ENCODE data around the gene MTMR2.

MTMR2 gene

DNA sequence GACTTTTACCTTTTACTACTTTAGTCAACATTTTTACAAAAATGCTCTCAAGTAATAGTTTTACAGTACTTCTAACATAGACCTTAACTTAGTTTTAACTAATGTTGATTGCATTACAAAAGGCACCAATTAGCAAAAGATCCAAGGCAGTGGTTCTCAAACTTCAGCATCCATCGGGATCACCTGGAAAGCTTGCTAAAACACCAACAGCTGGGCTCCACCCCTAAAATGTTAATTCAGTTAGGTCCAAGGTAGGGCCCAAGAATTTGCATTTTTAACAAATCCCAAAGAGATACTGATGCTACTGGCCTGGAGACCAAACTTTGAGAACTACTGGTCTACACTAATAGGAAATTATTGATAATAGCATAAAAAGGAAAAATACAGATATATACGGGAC is 5.9 kb downstream of the MTMR2 start:
- DNase-seq (ENCODE audit: low read depth): no peak

DNA sequence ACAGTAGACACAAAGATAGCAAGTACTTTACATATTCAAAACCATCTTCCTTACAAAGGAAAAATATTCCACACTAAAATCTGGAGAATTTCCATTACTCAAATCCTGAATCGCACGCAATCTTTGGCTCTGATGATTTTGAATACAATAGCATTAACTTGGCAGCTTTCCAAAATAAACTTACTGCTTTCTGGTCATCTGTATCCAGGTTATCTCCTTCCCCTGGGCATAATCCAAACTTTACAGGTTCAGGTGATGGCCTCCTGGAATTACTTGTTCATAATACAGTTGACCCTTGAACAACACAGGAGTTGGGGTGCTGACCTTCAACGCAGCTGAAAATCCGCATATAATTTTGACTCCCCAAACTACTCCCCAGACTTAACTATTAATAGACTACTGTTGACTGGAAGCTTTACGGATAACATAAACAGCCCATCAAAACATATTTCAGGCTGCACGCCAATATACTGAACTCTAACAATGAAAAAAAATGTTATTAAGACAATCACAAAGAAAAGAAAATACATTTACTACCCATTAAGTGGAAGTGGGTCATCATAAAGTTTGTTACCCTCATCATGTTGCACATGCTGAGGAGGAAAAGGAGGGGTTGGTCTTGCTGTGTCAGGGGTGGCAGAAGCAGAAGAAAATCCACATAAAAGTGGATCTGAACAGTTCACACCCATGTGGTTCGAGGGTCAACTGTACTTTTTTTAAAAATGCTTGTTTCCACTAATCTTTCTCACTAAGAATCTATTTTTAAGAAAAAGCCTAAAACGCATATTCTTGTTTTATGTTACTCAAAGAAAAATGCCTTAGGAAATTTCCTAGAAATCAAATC is 6.5 kb downstream of the MTMR2 start:
- no peak for DNase-seq (ENCODE audit: low read depth)

DNA sequence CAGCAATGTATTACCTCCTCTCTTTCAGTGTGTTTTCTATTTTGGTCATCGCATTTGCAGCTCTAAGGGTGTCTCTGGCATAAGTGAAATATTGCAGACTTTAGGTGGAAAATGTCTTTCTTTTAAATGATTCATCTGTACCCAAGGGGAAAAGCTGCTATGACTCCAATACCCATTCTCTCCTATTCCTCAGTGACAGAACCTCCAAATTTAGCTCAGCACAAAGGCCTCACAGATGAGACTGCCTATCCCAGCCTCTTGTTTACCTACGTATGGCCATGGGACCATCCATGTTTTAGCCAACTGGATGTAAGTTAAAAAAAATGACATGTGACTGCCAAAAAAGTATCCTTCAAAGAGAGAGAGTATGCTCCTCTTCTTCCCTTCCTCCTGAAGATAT is 7.9 kb downstream of the MTMR2 start:
- no peak for DNase-seq (ENCODE audit: low read depth)

DNA sequence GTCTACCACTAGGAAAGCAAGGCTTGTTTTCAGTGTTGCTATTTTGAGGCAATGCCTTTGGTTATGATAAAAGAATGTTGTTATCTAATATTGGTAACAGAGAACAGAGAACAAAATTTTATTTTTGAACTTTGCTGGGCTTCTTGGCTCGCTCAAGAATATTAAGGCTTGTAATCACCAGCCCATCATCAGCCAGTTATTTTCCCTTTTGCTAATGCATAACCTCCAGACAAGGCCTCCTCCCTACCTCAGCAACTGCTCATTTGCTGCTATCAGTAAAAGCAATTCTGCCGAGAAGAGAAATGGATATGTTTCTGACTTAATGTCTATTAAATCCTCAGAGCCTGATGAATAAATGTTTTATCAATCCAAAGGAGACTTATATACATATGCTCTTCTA is 8.9 kb downstream of the MTMR2 start:
- DNase-seq (ENCODE audit: low read depth): no peak

DNA sequence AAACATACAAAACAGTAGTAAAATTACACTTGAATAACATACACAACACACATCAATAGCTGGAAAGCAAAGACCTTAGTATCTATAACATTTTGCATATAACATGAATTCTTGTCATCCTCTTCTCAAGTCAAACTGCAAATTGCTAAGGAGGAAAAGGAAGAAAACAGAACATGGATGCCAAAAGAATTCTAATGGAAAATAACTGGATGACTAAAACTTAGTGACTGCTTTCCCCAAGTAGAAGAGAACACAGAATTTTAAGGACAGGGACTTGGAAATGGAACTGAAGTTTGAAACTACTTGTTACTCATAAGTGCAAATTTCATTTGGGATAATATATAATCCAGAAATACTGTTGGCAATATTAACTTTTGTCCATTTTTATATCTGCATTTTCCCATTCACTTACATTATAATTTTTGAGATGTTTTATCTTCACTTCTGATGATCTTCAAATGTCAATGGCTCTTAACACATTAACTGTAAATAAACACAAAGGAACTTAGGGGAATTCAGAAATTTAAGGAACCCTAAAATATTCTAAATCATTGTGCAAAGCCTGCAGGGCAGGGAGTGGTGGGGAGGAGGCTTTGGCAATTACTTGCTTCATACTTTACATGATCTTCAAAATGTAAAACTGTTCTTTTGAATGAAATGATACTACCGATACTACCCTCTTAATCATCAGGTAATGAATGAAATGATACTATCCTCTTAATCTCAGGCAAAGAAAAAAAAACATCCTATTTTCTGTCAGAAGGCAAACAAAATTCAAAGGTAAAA is 9.9 kb downstream of the MTMR2 start:
- no peak for DNase-seq (ENCODE audit: low read depth)

DNA sequence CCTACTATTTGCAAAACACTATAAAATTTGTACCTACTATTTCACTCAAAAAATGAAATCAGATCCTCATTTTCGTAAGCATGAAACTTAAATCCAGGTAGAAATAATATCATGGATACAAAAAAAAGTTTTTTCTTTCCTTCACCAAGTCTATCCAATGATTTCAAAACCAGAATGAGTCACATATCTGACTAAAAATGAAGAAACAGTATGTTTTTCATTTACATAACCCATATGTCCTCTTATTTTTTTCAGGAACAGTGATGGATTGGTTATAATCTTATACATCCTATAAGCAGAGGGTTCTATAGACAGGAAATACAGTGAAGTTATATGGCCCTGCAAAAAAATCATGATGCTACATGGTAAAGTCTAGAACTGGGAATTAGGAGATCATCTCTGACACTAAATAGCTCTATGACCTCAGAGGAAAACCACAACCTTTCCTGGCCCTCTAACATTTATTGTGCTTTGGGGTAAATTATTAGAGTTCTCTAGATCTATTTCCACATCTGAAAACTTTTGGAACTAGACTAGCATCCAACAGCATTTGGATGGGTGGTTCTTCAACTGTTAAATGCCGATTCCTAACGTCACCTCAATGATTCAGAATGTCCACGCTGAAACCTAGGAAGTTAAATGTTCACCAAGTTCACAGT is 10.9 kb downstream of the MTMR2 start:
- DNase-seq (ENCODE audit: low read depth): peak; percentile 62

DNA sequence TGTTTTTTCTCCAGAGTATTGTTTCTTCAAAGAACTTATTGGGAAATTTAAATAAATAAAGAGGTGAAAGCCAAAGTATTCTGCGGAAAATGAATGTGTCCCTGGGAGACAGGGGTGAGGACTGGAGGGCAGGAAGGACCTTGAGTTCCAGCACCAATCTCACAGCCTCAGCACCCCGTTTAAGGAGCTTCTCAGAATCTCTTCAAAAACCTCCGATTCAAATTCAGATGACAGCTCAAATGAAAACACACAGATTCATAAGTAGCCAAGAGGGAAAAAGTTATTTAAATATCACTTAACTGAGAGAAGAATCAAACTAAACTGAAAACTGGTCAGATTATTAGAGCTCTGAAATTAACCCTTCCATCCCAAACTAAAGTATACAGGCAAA is 12.5 kb downstream of the MTMR2 start:
- no peak for DNase-seq (ENCODE audit: low read depth)

DNA sequence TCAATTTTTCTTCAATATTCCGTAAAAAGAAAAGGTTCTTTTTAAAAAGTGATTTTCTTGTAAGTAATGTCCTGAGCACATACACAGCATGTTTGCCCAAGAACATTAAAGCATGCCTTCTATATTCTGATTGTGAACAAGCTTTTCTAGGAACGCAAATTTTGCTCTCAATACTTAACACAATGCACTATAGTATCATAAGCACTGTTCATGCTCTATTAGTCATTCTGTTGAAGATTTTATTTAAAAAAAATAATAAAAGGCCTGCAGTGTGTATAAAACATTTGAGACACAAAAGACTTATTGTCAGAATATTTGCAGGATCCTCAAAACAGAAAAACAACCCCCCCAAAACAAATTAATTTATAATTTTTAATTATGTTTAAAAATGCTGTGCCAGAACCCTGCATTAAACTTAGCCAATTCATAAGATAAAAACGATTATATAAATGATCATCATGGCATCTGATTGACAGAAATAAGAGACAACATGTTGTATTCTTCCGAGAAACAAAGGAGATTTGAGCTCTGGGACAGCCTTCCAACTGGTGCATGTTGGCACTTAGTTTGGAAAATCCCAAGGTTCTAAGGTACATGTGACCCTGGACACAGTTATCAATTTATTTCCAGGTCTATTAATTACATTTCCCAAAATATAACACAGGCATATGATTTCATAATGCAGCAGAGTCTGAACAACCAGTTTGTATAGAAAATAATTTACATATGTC is 13.1 kb downstream of the MTMR2 start:
- no peak for DNase-seq (ENCODE audit: low read depth)

DNA sequence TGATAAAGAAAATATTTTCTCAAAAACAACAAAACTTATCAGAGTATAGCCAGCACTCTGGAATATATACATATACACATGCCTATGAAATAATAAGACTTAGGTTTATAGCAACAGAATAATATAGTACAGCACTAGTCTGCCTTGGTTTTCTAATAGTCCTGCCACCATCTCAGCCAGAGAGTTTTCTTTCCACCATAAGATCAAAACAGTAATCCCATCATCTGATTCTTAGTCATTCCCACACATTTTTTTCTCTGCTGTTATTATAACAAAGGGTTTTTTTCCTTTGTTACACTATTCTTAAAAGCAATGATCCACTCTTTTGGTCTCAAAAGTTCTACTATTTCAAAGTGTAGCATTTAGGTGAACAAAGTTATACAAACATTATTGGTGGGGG is 15.1 kb downstream of the MTMR2 start:
- peak; percentile 26 for DNase-seq (ENCODE audit: low read depth)

DNA sequence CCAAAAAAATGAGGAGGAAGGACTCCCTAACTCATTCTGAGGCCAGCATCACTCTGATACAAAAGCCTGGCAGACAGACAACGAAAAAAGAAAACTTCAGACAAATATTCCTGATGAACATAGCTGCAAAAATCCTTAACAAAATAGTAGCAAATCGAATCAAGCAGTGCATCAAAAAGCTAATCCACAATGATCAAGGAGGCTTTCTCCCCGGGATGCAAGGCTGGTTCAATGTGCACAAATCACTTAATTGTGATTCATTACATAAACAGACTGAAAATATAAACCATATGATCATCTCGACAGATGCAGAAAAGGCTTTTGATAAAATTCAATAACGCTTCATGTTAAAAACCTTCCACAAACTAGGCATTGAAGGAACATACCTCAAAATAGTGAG is 16.4 kb downstream of the MTMR2 start:
- peak; percentile 25 for DNase-seq (ENCODE audit: low read depth)

DNA sequence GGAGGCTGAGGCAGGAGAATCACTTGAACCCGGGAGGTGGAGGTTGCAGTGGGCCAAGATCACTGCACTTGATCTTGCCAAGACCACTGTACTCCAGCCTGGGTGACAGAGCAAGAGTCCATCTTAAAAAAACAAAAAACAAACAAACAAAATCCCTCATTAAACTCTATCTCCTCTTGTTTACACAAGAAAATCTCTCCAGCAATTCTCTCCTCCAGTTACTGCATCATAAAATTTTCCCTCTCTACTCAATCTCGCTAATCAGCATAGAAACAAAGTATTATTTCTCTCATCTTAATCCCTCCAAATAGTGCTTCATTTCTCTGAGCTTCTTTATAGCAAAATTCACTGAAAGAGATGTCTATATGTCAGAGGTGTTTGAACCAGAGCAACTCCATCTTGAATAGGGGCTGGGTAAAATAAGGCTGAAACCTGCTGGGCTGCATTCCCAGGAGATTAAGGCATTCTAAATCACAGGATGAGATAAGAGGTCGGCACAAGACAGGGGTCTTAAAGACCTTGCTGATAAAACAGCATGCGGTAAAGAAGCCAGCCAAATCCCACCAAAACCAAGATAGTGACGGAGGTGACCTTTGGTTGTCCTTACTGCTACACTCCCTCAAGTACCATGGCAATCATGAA is 19.8 kb downstream of the MTMR2 start:
- DNase-seq (ENCODE audit: low read depth): no peak

DNA sequence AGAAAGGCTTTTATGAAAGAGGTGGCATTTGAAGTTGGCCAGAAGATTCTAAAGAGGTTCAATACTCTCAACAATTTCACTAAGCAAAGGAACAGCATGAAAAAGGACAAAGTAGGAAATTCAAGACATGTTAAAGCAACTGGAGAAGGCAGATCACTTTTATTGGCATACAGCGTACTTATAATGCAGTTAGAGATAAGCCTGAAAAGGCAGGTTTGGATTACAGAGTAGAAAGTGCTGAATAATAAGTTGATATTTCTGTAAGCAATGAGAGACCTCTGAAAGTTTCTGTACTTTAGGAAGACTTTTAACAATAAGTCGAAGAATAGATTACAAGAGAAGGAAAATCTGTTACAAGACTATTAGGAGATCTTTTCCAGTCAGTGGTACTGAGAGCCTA is 25.1 kb downstream of the MTMR2 start:
- no peak for DNase-seq (ENCODE audit: low read depth)

DNA sequence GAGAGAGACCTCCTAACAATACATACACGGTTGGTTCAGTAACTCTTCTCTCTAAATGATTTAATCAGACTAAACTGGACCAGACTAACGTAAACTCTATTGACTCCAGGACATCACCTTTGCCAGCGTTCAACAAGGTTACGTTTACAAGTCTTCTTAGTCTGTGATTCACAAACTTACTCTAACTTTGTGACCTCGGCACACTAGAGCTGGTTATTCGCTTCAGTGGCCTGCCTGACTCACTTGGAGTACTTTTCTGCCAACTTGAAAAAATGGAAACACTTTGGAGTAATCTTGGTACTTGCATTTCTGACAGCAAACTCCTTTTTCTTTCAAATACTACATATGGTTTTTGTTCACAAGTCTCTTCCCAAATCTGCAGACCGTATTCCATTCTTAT is 26.2 kb downstream of the MTMR2 start:
- peak; percentile 36 for DNase-seq (ENCODE audit: low read depth)

DNA sequence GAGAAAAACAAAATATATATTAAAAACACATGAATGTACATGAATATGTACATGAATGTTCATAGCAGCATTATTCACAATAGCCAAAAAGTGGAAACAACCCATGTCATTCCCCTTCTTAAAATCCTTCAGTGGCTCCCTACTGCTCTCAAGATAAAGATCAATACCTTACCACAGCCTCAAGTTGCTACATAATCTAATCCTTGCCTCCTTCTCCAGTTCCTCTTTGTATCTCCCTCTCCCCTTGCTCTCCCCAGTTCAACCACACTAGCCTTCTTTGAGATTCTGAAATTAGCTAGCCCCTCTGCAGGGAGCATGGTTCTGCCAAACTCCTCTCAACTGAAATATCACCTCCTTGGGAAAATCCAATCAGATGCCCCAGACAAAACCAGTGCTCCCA is 28.1 kb downstream of the MTMR2 start:
- DNase-seq (ENCODE audit: low read depth): no peak

DNA sequence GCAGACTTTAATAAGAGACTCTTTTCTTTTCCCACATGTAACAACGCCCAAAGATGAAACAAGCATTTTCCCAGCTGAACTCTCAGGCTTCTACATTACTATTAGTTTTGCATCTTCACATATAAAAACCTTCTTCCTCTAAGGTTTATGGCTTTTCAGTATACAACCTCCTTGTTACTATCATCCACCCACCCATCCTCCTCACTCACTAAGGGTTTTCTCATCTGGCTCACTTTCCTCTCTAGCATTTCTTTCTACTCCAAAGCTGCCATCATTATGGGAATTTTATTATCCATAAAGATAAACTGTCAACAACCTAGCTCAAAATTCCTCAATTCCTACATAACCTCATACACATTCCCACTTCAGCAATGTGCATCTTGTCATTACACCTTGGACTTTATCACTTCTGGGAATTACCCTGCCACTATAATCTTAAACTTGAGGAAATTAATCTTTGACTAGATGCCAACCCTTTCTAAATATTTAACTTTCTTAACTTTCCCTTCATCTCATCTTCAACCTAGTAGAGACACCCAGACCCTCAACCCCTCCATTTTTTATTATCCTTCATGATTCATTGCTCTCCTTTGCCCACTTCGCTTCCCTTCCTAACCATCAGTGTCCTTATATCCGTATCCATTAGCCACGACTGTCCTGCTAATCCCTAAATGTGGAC is 30.9 kb downstream of the MTMR2 start:
- DNase-seq (ENCODE audit: low read depth): no peak

DNA sequence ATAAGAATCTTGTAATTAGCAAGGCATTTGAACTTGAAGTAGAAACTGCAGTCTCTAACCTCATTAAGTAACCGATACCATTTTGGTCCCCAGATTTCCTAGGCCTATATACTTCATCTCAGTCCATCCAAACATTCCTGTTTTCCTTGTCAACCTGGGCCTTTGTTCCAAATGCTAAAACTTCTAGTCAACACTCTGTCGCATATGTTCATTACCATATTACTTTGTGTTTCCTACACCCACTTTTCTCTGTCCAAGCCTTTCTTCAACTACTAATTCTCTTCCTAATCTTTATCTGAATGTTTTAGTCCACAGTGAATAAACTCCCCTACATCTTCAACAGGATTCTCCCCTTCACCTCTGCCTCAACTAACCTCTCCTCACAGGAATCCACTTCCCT is 31.4 kb downstream of the MTMR2 start:
- DNase-seq (ENCODE audit: low read depth): no peak

DNA sequence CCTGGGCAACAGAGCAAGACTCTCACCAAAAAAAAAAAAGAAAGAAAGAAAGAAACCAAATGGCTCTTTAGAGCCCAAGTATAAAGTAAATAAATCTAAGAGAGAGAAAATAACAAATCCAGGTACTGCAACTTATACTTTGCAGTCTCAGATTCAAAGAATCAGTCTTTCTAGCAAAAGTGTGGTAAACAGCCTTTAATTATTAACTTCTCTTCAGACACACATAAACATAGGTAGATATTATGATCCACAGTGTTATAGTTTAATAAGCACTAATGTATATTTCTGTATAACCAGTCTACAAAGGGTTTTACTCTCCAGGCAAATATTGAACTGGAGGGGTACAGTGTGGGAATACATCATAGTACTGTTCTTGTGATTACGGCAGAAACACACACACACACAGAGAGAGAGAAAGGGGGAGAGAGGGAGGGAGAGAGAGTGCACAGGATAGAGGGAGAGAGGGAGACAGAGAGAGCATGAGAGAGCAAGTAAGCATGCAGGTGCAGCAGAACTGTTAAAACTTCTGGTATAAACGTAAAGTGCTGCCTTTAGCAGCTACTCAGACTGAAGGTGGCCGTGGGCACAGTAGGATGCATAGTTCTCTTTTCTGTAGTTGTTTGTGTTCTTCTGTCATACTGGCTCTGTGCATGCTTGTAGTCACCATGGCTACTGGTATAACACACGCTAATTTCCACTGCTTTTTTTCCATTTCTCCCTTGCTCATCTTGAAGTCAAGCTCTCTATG is 32.3 kb downstream of the MTMR2 start:
- DNase-seq (ENCODE audit: low read depth): peak; percentile 28

DNA sequence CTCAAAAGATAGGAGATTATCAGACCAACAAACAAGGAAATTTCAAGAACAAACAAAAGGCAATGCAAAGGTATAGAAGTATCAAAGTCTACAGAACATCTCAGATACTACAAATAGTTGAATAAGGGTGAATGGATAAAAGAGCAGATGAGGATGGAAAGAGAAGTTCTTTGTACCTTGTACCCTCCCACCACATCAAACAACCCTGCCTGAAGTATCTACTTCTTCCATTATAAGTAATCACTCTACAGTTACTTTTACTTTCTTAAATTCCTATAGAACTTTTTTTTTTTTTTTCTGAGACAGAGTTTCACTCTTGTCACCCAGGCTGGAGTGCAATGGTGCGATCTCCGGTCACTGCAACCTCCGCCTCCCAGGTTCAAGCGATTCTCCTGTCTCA is 35.1 kb downstream of the MTMR2 start:
- DNase-seq (ENCODE audit: low read depth): no peak

DNA sequence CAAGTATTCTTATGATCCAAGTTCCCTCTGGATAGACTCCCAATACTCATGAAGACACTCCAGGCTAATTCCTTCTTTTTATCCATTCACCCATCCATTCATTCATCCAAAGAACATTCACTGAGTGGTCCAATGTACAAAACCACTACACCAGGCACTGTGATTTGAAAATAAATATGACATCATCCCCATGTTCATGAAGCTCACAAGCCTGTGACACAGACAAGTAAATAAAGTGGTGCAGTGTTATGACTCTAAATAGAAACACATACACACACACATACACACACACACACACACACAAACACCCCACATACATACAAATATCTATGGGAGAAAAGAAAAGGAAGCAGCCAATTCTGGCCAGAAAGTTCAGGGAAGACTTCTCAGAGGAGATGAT is 35.5 kb downstream of the MTMR2 start:
- DNase-seq (ENCODE audit: low read depth): no peak

DNA sequence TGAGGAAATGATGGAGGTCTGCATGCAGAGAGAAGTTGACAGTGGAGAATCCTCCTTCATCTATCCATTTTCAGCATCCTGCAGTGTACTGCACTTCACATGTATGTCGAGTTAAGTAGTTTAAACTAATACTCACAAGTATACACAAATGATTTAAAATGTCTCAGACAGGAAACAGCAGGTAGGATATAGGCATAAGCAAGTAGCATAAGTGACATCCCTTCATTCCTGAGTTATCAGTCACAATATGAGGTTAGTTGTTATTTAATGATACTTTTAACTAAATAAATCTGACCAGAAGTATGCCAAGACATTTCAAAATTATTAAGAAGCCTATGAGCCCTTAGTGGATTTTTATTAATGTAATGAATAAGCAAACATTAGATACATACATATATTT is 37.4 kb downstream of the MTMR2 start:
- DNase-seq (ENCODE audit: low read depth): peak; percentile 25

DNA sequence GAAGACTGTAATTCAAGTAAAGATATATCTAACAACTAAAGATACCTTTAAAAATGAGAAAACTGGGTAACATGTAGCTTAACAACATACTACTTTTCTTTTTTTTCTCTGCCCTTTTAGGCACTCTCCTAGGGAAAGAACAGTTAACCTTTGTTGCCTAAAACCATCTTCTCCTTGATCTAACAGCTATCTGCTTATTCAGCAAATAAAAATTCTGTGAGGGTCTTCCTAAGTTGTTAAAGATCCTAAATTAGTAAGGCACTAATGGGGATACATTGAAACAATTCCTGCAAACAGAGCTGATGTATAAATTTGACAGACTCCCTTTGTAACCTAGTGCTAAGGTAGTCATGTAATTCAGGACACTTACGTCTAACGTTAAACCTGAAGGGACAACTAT is 39.1 kb downstream of the MTMR2 start:
- DNase-seq (ENCODE audit: low read depth): no peak
